UCSD-AML1 (cell line): ENCODE measurements around the gene MAU2.

Experiments used
- DNase-seq: peaks from one replicate; lab custom pipeline; 2025; ENCODE audit not compliant: unreplicated experiment; lab: John Stamatoyannopoulos, UW

Gene MAU2

GRCh38 chr19:19305066-19305465, 15.6 kb upstream of the MAU2 start:
- no peak for DNase-seq

- DNase-seq = no peak
Measured at GRCh38 chr19:19305696-19306095, 14.9 kb upstream of the MAU2 start.

- DNase-seq = no peak
Measured at GRCh38 chr19:19306191-19306590, 14.4 kb upstream of the MAU2 start.

GRCh38 chr19:19308373-19308772, 12.3 kb upstream of the MAU2 start:
- DNase-seq = no peak

- no peak for DNase-seq
Measured at GRCh38 chr19:19315444-19315843, 5.2 kb upstream of the MAU2 start.

- no peak for DNase-seq
Measured at GRCh38 chr19:19316082-19316481, 4.5 kb upstream of the MAU2 start.

- no peak for DNase-seq
Measured at GRCh38 chr19:19319732-19320360, 783 bp upstream of the MAU2 start.

GRCh38 chr19:19321141-19321577, 530 bp downstream of the MAU2 start:
- no peak for DNase-seq

- no peak for DNase-seq
Measured at GRCh38 chr19:19324059-19324770, 3.6 kb downstream of the MAU2 start.

GRCh38 chr19:19327672-19328071, 7.0 kb downstream of the MAU2 start:
- DNase-seq = no peak

GRCh38 chr19:19329126-19329525, 8.5 kb downstream of the MAU2 start:
- no peak for DNase-seq

- no peak for DNase-seq
Measured at GRCh38 chr19:19334063-19334988, 13.7 kb downstream of the MAU2 start.

- DNase-seq = no peak
Measured at GRCh38 chr19:19334989-19335344, 14.3 kb downstream of the MAU2 start.

GRCh38 chr19:19335408-19336158, 15.0 kb downstream of the MAU2 start:
- DNase-seq = no peak

GRCh38 chr19:19336597-19336996, 16.0 kb downstream of the MAU2 start:
- DNase-seq = no peak

GRCh38 chr19:19337120-19337519, 16.5 kb downstream of the MAU2 start:
- no peak for DNase-seq

GRCh38 chr19:19338082-19338481, 17.5 kb downstream of the MAU2 start:
- DNase-seq = no peak

- DNase-seq = no peak
Measured at GRCh38 chr19:19341026-19341425, 20.4 kb downstream of the MAU2 start.

- DNase-seq = peak; percentile 56
Measured at GRCh38 chr19:19342086-19343015, 21.7 kb downstream of the MAU2 start.

GRCh38 chr19:19343016-19343362, 22.4 kb downstream of the MAU2 start:
- no peak for DNase-seq
